ENCODE data around the gene ZNF574. TPM values are rescaled to one million over a fixed set of nuclear protein-coding genes. Genes with fewer than 3 reads are reported as not detected.

ZNF574 gene
- total RNA-seq, 1 experiment from 2014 or later = 22.4 TPM

DNA sequence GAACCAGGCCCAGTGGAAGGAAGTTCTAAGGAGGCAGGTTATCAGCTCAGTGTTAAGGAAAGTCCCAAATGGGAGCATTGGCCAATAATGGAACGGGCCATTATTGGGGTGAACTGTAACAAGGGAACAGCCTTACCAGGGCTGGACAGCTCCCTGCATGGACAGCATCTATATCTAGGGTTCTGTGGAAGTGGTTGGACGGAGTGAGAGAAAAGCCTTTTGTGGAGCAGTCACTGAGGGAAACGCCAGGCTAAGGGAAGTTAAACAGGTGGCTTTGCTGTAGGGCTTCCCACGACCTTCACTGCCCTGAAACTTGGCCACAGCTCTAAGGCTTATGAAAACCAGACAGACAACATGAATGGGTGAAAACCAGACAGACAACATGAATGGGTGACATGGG lies 39.3 kb downstream of the ZNF574 start:
- H3K9me3 Mint-ChIP-seq (ENCODE audit: unreplicated experiment) = no peaks in the 10 kb centered on the region
- no TSS peak for BruUV-seq (replicated peaks)
- H3K4me1 Mint-ChIP-seq (ENCODE audit: low read depth, unreplicated experiment) = no peaks in the 10 kb centered on the region
- no peak overlapping the region for H3K4me3 Mint-ChIP-seq (ENCODE audit: unreplicated experiment)
- peaks cover 3% of the 10 kb centered on the region for H3K27me3 Mint-ChIP-seq (ENCODE audit: insufficient read depth, unreplicated experiment)
- no peaks in the 10 kb centered on the region; the same call in 1 of the 2 replicates for H3K4me1 ChIP-seq
- H3K36me3 Mint-ChIP-seq (ENCODE audit: insufficient read depth, unreplicated experiment) = no peaks in the 10 kb centered on the region
- no peak for DNase-seq
- H3K27me3 ChIP-seq (replicated peaks; ENCODE audit: control insufficient read depth, insufficient read depth, low read length) = no peaks in the 10 kb centered on the region; the same call in 1 of the 2 replicates
- TF ChIP-seq CTCF (IDR thresholded peaks at IDR 0.05; ENCODE audit: insufficient read depth in 1 of 2, low read depth in 1 of 2, low read length in 1 of 2, severe bottlenecking in 1 of 2, unreplicated experiment in 1 of 2) = no peak
- no peaks in the 10 kb centered on the region for H3K36me3 ChIP-seq (ENCODE audit: control insufficient read depth, insufficient read depth, low read length)
- H3K27ac Mint-ChIP-seq (ENCODE audit: unreplicated experiment) = no peak overlapping the region
- POLR2A ChIA-PET = no interaction called here
- CTCF ChIA-PET = interaction anchor here (0.6 kb wide), 1 partner anchor 108 kb away, joined by 4 read pairs; no protein-coding TSS in a partner anchor
- no peaks in the 10 kb centered on the region for H3K9me3 ChIP-seq
- H3K4me3 ChIP-seq (ENCODE audit: low read depth, low read length) = no peak overlapping the region
- intact Hi-C loops (cut with micrococcal nuclease; ENCODE audit: unreplicated experiment) = no loop called here

DNA sequence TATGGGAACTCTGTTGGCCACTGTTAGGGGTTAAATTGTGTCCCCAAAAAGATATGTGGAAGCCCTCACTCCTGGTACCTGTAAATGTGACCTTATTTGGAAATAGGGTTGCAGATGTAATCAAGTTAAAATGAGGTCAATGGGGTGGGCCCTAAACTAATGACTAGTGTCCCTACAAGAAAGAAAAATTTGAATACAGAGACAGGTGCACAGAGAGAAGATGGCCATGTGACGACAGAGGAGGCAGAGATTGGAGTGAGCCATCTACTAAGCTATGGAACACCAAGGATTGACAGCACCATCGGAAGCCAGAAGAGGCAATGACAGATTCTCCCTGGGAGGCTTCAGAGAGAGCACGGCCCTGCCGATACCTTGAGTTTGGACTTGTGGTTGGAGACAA lies 39.7 kb downstream of the ZNF574 start:
- no peak overlapping the region for H3K4me3 ChIP-seq (ENCODE audit: low read depth, low read length)
- no peaks in the 10 kb centered on the region; the same call in 1 of the 2 replicates for H3K27me3 ChIP-seq (replicated peaks; ENCODE audit: control insufficient read depth, insufficient read depth, low read length)
- H3K4me1 ChIP-seq = no peaks in the 10 kb centered on the region; the same call in 1 of the 2 replicates
- intact Hi-C loops (cut with micrococcal nuclease; ENCODE audit: unreplicated experiment) = no loop called here
- no peaks in the 10 kb centered on the region for H3K36me3 ChIP-seq (ENCODE audit: control insufficient read depth, insufficient read depth, low read length)
- H3K36me3 Mint-ChIP-seq (ENCODE audit: insufficient read depth, unreplicated experiment) = no peaks in the 10 kb centered on the region
- no peaks in the 10 kb centered on the region for H3K4me1 Mint-ChIP-seq (ENCODE audit: low read depth, unreplicated experiment)
- no peak for DNase-seq
- no peaks in the 10 kb centered on the region for H3K9me3 Mint-ChIP-seq (ENCODE audit: unreplicated experiment)
- H3K27me3 Mint-ChIP-seq (ENCODE audit: insufficient read depth, unreplicated experiment) = peaks cover 3% of the 10 kb centered on the region
- no peak overlapping the region for H3K27ac Mint-ChIP-seq (ENCODE audit: unreplicated experiment)
- CTCF ChIA-PET = interaction anchor here (0.6 kb wide), 1 partner anchor 106 kb away, joined by 3 read pairs; no protein-coding TSS in a partner anchor
- BruUV-seq (replicated peaks) = no TSS peak
- TF ChIP-seq CTCF (IDR thresholded peaks at IDR 0.05; ENCODE audit: insufficient read depth in 1 of 2, low read depth in 1 of 2, low read length in 1 of 2, severe bottlenecking in 1 of 2, unreplicated experiment in 1 of 2) = no peak
- POLR2A ChIA-PET = no interaction called here
- no peaks in the 10 kb centered on the region for H3K9me3 ChIP-seq
- H3K4me3 Mint-ChIP-seq (ENCODE audit: unreplicated experiment) = no peak overlapping the region

DNA sequence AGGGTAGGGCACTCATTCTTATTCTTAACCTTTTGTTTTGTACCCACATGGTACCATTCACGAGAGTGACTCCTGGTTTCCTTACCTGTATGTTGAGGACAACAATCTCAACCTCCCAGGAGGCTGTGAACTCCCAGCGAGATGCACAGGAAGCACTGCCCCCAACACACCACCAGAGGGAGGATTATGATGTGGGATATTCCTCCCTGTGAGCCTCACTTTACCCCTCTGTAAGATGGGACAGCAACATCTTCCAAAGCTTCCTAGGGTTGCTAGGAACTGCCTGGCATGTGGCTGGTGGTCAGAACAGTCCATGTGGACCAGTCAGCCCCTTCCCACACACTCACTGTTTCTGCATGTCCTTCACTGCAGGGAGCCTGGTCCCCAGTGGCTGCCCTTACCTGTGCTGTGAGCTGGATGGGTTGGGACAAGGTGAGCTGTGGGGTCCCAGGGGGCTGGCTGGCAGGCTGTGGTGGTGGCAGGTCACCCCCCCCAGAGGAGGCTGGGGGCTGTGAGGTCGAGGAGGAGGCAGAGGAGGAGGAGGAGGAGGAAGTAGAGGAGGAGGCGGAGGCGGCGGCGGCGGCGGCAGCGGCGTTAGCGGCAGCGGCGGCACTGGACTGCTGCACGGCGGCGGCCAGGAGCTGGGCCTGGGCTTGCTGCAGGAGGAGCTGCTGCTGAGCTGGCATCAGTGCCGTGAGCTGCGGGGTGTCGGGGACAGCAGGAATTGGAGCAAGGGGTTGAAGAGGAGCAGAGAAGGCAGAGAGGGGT lies 40.5 kb downstream of the ZNF574 start:
- intact Hi-C loops (cut with micrococcal nuclease; ENCODE audit: unreplicated experiment) = no loop called here
- Histone ChIP-seq H3K27me3 (replicated peaks; ENCODE audit: control insufficient read depth, insufficient read depth, low read length) (no peaks in the 10 kb centered on the region; the same call in 1 of the 2 replicates), H3K36me3 (ENCODE audit: control insufficient read depth, insufficient read depth, low read length) (no peaks in the 10 kb centered on the region), H3K4me3 (ENCODE audit: low read depth, low read length) (no peak overlapping the region), H3K4me1 (no peaks in the 10 kb centered on the region; the same call in 1 of the 2 replicates), H3K9me3 (no peaks in the 10 kb centered on the region)
- POLR2A ChIA-PET = no interaction called here
- no TSS peak for BruUV-seq (replicated peaks)
- DNase-seq = no peak
- H3K9me3 Mint-ChIP-seq (ENCODE audit: unreplicated experiment) = no peaks in the 10 kb centered on the region
- CTCF ChIA-PET = interaction anchor here (0.8 kb wide), 1 partner anchor 42 kb away, joined by 3 read pairs; no protein-coding TSS in a partner anchor
- H3K27me3 Mint-ChIP-seq (ENCODE audit: insufficient read depth, unreplicated experiment) = no peaks in the 10 kb centered on the region
- no peak overlapping the region for H3K27ac Mint-ChIP-seq (ENCODE audit: unreplicated experiment)
- peak in 1 of 2 experiments; percentile 19 for TF ChIP-seq CTCF (IDR thresholded peaks at IDR 0.05; ENCODE audit: insufficient read depth in 1 of 2, low read depth in 1 of 2, low read length in 1 of 2, severe bottlenecking in 1 of 2, unreplicated experiment in 1 of 2)
- H3K36me3 Mint-ChIP-seq (ENCODE audit: insufficient read depth, unreplicated experiment) = no peaks in the 10 kb centered on the region
- no peak overlapping the region for H3K4me3 Mint-ChIP-seq (ENCODE audit: unreplicated experiment)
- H3K4me1 Mint-ChIP-seq (ENCODE audit: low read depth, unreplicated experiment) = no peaks in the 10 kb centered on the region

All from Caco-2 (cell line).